GM18511 (cell line): ENCODE measurements around the gene BTG1.
A peak's percentile ranks its signal among the peaks of the same experiment; 100 is the strongest.
"Not testable (repeated sequence)": the region's sequence is repeated elsewhere in the genome, so short reads cannot be mapped to it uniquely, and the experiment has no call there.

Experiments
- ATAC-seq: cut with Tn5 transposase; IDR thresholded peaks from one replicate; pipeline ENCODE4 v1.9.1; 2021; ENCODE audit warnings: mild to moderate bottlenecking, moderate library complexity; ENCODE audit not compliant: unreplicated experiment

Gene BTG1

DNA sequence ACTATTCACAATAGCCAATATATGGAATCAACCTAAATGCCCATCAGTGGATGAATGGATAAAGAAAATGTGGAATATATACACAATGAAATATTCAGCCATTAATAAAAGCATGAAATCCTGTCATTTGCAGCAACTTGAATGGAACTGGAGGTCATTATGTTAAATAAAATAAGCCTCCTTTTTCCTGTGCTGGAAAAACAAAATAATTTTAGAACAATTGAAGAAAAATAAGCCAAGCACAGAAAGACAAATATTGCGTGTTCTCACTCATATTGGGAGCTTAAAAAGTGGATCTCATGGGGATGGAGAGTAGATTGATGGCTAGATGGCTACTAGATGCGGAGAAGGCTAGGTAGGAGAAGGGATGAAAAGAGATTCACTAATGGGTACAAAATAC, 6.3 kb upstream of the BTG1 start:
- no peak for ATAC-seq

DNA sequence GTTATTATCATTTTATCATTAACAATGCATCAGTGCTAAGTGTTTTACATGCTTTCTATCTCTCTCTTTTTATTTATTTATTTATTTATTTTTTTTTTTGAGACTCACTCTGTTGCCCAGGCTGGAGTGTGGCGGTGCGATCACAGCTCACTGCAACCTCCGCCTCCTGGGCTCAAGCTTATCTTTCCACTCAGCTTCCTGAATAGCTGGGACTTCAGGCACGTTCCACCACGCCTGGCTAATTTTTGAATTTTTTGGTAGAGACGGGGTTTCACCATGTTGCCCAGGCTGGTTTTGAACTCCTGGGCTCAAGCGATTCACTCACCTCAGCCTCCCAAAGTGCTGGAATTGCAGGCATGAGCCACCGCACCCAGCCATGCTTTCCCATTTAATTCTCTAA, 3.9 kb upstream of the BTG1 start:
- ATAC-seq: no peak

DNA sequence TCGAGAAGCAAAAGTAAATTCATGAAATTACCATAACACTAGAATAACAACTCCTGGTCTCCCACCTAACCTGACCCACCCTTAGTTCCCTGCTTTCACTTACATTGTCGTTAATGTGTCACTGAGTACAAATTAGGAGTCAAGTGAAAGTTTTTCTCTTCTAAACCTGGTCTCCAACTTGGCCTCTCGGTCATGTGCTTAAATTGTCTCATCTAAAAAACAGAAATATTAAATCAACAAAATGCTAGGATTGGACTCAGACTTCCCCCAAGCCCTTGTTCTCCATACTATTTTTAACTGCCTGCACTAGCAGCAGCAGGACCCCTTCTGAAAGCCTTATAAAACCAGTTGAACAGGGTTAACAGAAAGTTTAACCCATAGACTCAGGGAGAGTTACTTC, 1.8 kb upstream of the BTG1 start:
- no peak for ATAC-seq

DNA sequence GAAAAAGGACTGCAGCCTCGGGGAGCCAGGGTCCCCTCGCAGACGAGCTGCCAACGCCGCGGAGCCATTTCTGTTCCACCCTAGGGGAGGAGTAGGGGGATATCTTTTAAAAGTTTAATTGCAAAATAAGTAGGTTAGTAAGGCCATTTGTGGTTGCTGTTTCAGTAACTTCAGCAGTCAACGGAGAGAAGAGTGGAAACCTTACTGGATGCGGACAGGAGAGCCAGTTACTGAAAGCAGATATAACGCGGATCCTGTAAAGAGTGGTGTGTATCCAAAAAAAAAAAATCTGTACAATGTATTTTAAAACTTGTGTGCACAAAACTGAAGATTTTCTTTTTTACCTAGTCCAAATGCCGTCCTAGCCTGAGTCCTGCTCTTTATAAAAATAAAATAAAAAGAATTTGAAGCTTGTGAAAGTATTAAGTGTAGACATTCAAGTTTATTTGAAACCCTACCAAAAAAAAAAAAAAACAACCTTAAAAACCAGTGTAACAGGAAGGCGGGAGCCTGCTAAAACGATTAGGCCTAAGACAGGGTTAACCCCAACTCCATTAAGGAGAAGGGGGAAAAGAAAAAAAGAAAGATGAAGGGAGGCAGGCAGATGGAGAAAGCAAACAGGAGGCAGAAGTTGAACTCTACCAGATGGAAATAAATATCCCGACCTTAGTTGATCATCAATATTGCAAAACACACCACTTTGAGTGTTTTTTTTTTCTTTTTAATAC, 1.0 kb upstream of the BTG1 start:
- ATAC-seq: no peak

DNA sequence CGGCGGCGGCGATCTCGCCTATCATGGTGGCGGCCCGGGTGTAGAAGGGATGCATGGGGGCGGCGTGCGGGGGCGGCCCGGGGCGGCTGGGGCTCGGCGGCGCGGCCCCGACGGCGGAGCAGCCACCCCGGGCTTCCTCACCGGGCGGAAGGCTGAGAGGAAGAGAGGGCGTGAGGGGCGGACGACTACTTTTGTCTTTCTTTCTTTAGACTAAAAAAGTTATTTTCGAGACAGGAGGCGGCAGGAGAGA, 240 bp downstream of the BTG1 start:
- peak; percentile 0 for ATAC-seq

DNA sequence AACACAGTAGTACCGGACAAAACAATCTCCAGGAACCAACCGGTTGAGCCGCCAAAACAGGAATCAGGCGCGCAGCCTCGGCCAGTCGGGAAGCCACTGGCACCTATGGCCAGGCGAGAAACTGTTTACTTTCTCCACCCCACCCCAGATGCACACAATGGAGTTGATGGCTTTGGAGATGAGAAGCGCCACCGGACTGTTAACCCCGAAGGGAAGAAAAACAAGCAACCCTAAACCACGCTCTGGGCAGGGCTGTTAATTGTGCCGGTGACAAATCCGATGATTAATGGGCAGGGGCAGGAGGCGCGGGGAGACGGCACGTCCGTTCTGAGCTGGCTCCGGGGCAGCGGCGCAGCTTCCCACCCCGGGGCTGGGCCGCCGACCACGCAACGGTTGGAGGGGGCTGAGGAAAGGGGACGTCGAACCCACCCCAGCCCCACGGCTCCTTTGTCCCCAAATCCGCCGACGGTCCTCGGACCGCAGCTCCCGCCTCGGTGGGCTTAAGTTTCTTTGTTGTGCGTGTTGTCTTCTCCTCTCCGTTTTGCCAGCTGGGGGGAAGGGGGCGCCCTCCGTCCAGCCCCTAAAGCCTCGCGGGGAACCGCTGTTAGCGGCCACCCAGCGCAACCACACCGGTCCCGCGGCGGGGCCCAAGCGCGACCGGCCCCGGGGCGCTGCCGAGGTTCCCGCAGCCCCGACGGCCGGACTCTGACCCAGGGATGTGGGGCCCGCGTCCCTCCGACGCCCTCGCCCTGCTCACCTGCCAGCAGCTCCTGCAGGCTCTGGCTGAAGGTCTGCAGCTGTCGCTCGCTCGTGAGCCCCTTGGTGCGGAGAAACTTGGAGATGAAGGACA, 790 bp downstream of the BTG1 start:
- ATAC-seq: no peak

DNA sequence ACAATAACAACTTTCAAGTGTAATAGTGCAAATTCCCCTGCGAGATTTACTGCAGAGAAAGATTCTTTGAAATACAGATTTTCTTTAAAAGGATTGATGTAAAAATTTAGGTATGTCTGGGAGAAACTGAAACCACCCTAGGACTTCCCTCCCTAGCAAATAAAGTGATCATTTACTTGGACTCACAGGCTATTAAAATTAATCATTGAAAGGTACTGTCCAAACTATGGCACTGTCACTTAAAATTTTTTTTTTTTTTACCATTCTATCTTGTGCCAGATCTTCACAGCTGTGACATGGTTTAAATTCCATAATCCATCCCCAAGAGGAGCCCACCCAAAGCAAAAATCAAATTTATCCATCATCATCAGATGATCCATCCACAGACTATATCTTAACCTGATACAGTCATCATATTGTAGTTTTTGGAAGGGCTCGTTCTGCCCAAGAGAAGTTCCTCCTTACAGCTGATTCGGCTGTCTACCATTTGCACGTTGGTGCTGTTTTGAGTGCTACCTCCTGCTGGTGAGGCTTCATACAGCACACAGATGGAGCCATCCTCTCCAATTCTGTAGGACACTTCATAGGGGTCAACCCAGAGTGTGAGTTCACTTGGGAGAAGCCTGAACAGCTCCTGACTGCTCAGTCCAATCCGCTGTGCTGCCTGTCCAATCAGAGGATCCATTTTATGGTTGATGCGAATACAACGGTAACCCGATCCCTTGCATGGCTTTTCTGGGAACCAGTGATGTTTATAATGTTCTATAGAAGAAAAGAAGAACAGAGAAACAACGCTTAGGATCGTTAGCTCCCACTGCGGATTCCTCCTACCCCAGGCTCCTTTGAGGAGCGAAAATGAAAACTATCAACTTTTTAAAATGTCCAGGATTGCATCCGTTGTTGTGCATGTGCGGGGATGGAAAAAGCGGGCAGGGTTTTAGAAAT, 1.7 kb downstream of the BTG1 start:
- peak; percentile 19 for ATAC-seq

DNA sequence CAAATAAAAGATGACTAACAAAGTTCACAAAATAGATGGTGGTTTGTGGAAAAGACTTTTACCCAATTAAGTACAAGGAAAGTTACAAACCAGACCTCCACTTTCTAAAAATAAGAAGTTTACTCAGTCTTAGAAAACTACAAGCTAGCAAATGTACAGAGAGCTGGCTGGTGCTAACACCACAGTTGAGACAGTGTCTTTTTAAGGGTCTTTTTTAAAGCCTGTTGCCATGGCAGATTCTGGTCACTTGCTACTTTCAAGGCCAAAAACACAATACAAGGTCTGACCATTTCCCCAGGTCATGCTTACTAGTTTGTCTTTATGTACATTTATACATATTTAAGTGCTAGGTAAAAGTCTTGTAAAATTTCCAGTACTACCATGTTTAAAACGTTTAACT, 2.4 kb downstream of the BTG1 start:
- ATAC-seq: no peak

DNA sequence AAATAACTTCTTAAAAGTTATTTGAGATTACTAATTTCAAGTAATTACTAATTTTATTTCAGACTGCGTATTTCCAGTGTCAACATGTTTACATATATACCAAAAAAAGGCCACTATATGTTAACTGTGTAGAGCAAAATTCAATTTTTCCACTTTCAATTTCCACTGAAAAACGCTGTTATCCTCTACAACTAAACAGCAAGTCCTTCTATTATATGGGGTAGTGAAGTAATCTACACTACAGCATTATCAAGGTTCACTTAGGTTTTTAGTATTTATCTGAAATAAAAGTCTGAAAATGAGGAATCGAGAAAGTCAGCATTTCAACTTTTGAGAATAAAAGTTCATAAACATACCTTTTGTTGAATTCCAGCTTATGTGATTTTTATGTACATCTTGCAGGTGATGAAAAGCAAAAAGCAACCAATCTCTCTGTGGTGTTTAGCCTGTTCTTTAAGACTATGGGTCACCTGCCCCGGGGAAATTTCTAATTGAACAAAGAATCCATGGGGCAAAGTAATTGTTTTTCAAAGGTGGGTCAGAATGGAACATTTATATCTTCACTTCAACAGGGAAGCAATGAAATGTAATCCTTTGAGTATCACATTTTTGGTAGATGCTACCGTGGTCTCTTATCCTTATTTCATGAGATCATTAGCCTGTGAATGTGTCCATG, 3.3 kb downstream of the BTG1 start:
- no peak for ATAC-seq

DNA sequence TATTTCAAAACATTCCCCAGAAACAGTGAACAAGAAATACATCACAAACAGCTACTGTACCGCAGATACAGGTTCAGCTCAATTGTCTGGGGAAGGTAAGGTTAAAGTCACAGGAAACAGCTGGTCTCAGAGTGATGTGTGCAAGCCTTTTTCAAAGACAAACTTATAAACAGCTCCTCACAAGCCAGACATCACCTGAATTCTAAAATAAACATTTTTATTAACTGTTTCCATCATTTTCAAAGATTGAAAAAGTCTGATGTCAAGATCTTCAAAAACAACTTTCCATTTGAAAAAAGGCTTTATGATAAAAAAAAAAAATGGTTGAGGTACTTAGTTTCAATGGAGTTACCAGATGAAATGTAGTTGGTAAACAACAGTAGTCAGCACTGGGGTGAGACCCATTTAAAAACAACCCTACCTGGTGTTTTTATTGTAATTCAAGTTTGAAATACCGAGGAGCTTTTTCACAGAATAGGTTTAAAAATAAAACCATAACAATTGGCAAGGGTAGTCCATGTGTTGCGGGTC, 4.0 kb downstream of the BTG1 start:
- no peak for ATAC-seq

DNA sequence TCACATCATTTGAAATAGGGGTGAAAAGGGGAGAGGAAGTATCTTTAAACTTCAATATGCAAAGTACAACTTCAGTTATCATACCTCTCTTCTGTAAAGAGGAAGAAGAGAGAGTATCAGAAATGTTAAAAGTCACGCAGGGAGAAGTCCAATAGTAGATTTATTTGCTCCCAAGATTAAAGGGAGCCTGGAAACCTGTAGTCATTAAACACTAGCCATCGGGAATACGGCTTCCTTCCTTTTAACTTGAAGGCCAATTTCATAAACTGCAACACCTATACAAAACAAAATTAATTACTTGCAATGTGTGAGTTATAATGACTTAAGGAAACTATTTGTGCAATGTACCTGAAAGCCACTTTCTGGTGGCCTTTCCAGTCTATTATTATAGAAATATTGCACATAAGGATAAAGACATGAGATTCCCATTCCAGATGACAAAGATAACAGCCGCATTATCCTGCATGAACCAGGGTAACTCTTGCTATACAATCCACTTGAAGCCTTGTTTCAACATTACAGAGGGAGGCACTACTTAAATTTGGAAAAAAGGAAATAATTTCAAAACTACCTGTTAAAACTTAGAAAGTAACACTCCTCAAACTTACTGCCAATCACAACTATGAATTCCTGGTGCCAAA, 4.6 kb downstream of the BTG1 start:
- no peak for ATAC-seq

DNA sequence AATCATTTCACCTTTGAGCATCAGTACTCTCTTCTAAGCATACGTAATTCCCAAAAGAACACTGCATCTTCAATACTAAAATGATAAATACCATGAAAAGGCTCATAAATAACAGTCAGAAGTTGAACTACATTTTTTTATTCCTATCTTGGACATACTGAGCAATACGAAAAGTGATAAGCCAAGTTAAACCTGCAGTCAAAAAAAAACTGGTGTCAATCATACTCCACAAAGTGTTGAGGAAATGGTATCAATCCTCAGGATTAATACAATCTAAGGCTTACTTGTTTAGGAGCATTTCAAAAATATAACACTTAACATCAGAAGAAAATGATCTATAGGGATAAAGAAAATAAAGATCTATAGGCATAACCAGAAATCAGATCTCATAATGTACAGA, 5.5 kb downstream of the BTG1 start:
- no peak for ATAC-seq

DNA sequence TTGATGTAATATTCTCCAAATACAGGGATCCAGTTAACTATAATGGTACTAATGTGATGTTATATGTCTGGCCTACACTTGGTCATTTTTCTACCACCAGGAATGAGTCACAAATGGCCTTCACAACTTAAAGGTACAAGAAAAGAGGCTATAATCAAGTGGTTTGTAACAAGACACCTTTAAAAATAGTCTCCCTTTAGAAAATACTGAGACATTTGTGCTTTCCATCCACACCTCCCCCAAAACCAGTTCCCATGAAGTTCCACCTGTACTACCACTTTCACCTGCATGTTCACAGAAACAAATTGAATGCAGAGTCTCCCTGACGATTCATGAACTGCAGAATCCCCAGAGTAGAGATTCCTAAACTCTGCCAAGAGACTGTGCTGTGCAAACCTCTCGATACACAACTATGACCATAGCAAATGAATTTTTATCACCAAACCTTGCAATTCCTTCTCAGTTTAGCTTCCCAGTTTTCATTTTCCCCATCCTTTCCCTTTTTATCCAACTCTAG, 6.0 kb downstream of the BTG1 start:
- no peak for ATAC-seq

DNA sequence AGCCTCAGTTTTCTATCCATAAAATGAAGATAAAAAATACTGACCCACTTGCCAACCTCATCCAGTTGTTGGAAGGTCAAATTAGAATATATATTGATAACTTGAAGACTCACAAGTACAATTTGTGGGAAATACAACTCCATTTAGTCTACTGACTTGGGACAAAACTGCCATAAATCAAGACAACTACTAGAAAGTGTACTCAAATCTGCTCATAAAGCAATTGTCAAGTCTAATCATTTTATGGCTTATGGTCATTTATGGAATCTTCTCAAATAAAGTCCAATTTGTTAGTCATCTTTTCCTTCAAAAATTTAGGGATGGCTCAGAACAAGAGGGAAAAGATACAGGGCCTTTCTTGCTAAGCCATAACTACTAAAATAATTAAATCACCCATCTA, 7.0 kb downstream of the BTG1 start:
- no peak for ATAC-seq

DNA sequence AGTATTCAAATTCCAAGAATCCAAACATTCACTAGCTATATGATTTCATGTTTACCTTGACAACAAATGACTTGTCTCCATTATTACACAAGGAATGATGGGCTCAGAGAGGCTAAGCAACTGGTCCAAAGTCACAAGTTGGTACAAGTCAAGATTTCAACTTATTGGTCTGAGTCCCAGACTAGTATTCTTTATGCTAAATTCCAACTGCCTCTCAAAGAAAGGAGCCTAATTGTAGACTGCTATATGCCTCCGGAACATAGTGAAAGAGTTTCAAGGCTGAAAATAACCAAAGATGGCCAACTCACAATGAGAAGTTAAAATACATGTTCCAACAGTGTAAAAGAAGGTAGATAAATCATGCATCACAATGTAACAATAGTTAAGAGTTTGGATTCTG, 7.5 kb downstream of the BTG1 start:
- ATAC-seq: no peak

DNA sequence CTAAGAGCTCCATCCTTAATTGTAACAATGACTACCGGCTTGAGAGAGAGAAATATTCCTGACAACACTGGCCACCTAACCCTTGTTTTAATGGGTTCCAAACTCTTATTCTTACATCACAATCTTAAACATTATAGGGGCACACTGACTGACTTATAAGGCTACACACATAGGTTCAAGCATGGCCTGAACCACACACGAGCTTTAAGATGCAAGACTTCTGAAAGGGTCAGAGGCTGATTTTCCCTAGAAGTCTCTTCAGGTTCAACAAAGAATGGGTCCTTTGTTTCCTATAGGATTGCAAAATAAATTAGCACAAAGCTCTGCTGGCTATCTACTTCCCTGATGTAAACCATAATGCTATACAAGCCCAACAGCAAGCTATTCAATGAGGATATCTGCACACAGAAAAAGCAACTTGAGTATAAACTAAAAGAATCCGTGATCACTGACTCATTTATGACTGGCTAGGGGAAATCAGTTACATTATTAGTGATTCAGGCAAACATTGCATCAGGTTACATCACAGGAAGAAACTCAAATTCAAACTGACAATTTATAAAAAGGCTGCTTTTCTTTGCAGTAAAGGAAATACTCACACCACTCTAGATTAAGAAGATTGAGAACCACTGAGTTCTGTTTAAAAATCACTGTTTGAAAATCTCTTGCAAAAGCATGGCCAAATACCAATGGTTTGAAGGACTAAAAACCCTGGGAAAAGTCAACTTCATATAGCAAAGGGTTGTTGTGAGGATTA, 8.5 kb downstream of the BTG1 start:
- ATAC-seq: no peak

DNA sequence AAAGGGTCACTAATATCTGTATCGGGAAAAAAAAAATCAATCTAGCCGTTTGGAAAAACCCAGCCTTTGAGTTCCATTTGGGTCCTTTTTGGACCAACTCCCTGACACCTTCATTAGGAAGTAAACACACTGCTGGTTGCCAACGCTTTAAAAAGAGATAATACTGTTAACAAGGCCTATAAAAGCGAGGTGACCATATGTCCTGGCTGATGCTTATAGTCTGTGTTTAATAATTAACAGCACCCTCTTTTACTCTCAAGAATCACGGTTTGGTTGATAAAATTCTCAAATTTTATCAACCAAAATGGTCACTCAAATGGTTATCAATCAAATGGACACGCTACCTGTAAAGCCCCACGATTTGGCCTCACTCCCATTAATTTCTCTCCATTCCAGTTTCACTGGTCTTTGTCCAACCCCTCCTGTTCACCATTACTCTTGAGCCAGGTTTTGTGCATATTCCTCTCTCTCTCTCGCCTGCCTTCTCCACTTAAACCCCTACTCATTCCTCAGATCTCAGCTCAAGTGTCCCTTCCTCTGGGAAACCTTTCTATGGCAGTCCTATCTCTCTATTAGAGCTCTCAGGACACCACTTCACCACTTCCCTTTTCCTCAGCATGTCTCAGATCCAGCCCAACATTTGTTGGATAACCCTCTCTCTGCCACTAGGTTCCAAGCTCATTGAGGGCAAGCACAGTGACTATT, 9.5 kb downstream of the BTG1 start:
- no peak for ATAC-seq

DNA sequence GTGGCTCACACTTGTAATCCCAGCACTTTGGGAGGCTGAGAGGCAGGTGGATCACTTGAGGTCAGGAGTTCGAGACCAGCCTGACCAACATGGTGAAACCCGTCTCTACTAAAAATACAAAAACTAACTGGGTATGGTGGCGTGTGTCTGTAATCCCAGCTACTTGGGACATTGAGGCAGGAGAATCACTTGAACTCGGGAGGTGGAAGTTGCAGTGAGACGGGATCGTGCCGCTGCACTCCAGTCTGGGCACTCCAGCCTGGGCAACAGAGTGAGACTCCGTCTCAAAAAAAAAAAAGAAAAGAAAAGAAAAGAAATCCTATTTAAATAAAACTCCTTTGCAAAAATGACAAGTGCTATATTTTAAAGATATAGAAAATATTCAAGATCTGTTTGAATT, 10.1 kb downstream of the BTG1 start:
- ATAC-seq: not testable (repeated sequence)
